HG03064 (cell line): ENCODE results near the gene C2orf49.

Experiments
- ATAC-seq: cut with Tn5 transposase; IDR thresholded peaks from one replicate; pipeline ENCODE4 v1.9.1; 2021; ENCODE audit warnings: low read depth; ENCODE audit not compliant: unreplicated experiment

C2orf49 gene

DNA sequence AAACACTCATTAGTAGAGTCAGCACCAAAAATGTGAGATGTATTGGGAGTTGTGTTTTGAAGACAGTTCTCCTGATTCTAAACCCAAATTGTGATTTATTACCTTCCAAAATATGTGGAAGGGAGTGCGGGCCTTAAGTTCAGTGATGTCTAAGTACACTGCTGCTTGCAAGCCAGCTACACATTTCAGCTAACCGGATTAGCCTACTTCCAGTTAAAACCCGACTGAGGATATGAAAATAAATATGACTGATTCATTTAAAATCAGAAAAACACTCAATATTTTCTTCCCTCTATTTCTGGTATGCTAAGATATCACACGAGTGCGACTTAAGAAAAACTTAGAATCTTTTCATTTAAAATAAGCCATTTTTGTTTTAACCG is 60.6 kb downstream of the C2orf49 start:
- ATAC-seq: no peak

DNA sequence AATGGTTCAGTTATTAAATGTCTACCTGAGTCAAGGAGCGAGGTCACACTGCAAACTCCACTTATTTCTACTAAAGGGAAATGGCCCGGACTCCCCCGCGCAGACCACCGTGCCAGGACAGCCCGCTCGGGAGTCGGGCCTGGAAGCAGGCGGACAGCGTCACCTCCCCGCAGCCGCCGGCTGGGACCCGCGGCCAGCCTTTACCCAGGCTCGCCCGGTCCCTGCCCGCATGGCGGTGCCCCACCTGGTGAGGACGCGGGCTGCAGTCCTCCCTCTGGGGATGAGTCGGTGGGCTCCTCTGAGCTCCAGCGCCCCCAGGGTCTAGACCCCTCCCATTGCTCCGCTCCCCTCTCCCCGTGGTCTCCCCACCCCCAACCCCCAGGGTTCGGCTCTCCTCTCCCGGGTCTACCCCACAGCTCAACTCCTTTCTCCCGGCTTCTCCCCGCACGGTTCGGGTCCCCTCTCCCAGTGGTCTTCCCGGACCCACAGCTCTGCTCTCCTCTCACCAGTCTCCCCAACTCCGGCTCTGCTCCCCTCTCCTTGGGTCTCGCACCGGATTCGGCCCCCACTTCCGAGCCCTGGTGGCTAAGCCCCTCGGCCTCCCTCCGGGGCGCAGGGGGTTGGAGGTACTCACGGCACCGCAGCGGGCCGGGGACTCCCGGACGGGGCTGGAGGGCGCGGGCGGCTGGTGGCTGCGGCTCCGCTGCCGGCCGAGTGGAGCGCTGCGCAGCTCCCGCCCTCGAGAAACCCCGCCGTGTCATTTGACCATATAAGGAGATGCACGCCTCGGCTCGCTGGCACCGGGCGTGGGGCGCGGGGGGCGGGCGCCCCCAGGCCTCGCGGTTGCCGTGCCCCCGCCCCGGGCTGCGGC is 61.2 kb downstream of the C2orf49 start, which contains the start of gene FHL2:
TSS of gene FHL2 (minus strand) at position 716 of the 871 bp plus-strand sequence. CDS start 12,535 bp downstream, outside the sequence.
- peak; percentile 99 for ATAC-seq
